ENCODE results near the gene TRAF3IP1.

The TRAF3IP1 gene

GRCh38 chr2:238383135-238383534 is 62.8 kb downstream of the TRAF3IP1 start:
- Mint-ChIP-seq H3K27ac (ENCODE audit: low read depth) (no peak overlapping the region), H3K4me3 (no peak overlapping the region), H3K9me3 (no peaks in the 10 kb centered on the region), H3K4me1 (peaks cover 10% of the 10 kb centered on the region), H3K27me3 (no peaks in the 10 kb centered on the region), H3K36me3 (ENCODE audit: insufficient read depth) (peaks cover 5% of the 10 kb centered on the region)
- no peak for ATAC-seq (replicated peaks; ENCODE audit: extremely low read depth, poor library complexity, severe bottlenecking)
- DNase-seq (ENCODE audit: low spot score in 2 of 2) = no peak

- no peak overlapping the region for H3K27ac Mint-ChIP-seq (ENCODE audit: low read depth)
- H3K4me1 Mint-ChIP-seq = peaks cover 10% of the 10 kb centered on the region
These were observed 63.5 kb downstream of the TRAF3IP1 start for GRCh38 chr2:238383743-238384380.

GRCh38 chr2:238387332-238387731 is 67.0 kb downstream of the TRAF3IP1 start:
- Mint-ChIP-seq H3K4me1 (no peaks in the 10 kb centered on the region), H3K36me3 (ENCODE audit: insufficient read depth) (peaks cover 2% of the 10 kb centered on the region), H3K27ac (ENCODE audit: low read depth) (no peak overlapping the region), H3K9me3 (no peaks in the 10 kb centered on the region), H3K27me3 (no peaks in the 10 kb centered on the region), H3K4me3 (no peak overlapping the region)
- ATAC-seq (replicated peaks; ENCODE audit: extremely low read depth, poor library complexity, severe bottlenecking) (no peak), DNase-seq (ENCODE audit: low spot score in 2 of 2) (no peak)

More at GRCh38 chr2:238383743-238384380, 63.5 kb downstream of the TRAF3IP1 start:
- Mint-ChIP-seq H3K4me3 (no peak overlapping the region), H3K27me3 (no peaks in the 10 kb centered on the region), H3K36me3 (ENCODE audit: insufficient read depth) (peaks cover 5% of the 10 kb centered on the region), H3K9me3 (no peaks in the 10 kb centered on the region)
- no peak for ATAC-seq (replicated peaks; ENCODE audit: extremely low read depth, poor library complexity, severe bottlenecking)
- no peak for DNase-seq (ENCODE audit: low spot score in 2 of 2)

GRCh38 chr2:238388794-238389193 is 68.5 kb downstream of the TRAF3IP1 start:
- DNase-seq (ENCODE audit: low spot score in 2 of 2) (no peak), ATAC-seq (replicated peaks; ENCODE audit: extremely low read depth, poor library complexity, severe bottlenecking) (no peak)
- Mint-ChIP-seq H3K36me3 (ENCODE audit: insufficient read depth) (peaks cover 2% of the 10 kb centered on the region), H3K27ac (ENCODE audit: low read depth) (no peak overlapping the region), H3K4me1 (no peaks in the 10 kb centered on the region), H3K9me3 (no peaks in the 10 kb centered on the region), H3K27me3 (no peaks in the 10 kb centered on the region), H3K4me3 (no peak overlapping the region)

GRCh38 chr2:238389988-238390589 is 69.8 kb downstream of the TRAF3IP1 start:
- H3K9me3 Mint-ChIP-seq = no peaks in the 10 kb centered on the region
- ATAC-seq (replicated peaks; ENCODE audit: extremely low read depth, poor library complexity, severe bottlenecking) = no peak
- H3K36me3 Mint-ChIP-seq (ENCODE audit: insufficient read depth) = no peaks in the 10 kb centered on the region
- no peak overlapping the region for H3K27ac Mint-ChIP-seq (ENCODE audit: low read depth)
- H3K27me3 Mint-ChIP-seq = no peaks in the 10 kb centered on the region
- no peak overlapping the region for H3K4me3 Mint-ChIP-seq
- no peak for DNase-seq (ENCODE audit: low spot score in 2 of 2)
- no peaks in the 10 kb centered on the region for H3K4me1 Mint-ChIP-seq

- Mint-ChIP-seq H3K36me3 (ENCODE audit: insufficient read depth) (no peaks in the 10 kb centered on the region), H3K27ac (ENCODE audit: low read depth) (no peak overlapping the region), H3K9me3 (no peaks in the 10 kb centered on the region), H3K4me1 (no peaks in the 10 kb centered on the region), H3K4me3 (no peak overlapping the region), H3K27me3 (no peaks in the 10 kb centered on the region)
- DNase-seq (ENCODE audit: low spot score in 2 of 2) (no peak), ATAC-seq (replicated peaks; ENCODE audit: extremely low read depth, poor library complexity, severe bottlenecking) (no peak)
These were observed 70.8 kb downstream of the TRAF3IP1 start for GRCh38 chr2:238391042-238391689.

- H3K4me3 Mint-ChIP-seq = no peak overlapping the region
- H3K4me1 Mint-ChIP-seq = no peaks in the 10 kb centered on the region
- no peaks in the 10 kb centered on the region for H3K9me3 Mint-ChIP-seq
- ATAC-seq (replicated peaks; ENCODE audit: extremely low read depth, poor library complexity, severe bottlenecking) (no peak), DNase-seq (ENCODE audit: low spot score in 2 of 2) (no peak)
- no peak overlapping the region for H3K27ac Mint-ChIP-seq (ENCODE audit: low read depth)
- H3K36me3 Mint-ChIP-seq (ENCODE audit: insufficient read depth) = peaks cover 3% of the 10 kb centered on the region
- no peaks in the 10 kb centered on the region for H3K27me3 Mint-ChIP-seq
These were observed 76.3 kb downstream of the TRAF3IP1 start for GRCh38 chr2:238396663-238397062.

- H3K36me3 Mint-ChIP-seq (ENCODE audit: insufficient read depth) = peaks cover 3% of the 10 kb centered on the region
- H3K4me1 Mint-ChIP-seq = no peaks in the 10 kb centered on the region
- ATAC-seq (replicated peaks; ENCODE audit: extremely low read depth, poor library complexity, severe bottlenecking) = no peak
- H3K27ac Mint-ChIP-seq (ENCODE audit: low read depth) = peak overlapping the region; percentile 32
- H3K27me3 Mint-ChIP-seq = no peaks in the 10 kb centered on the region
- H3K9me3 Mint-ChIP-seq = no peaks in the 10 kb centered on the region
- no peak for DNase-seq (ENCODE audit: low spot score in 2 of 2)
- H3K4me3 Mint-ChIP-seq = no peak overlapping the region
These were observed 77.0 kb downstream of the TRAF3IP1 start for GRCh38 chr2:238397356-238397755.

- ATAC-seq (replicated peaks; ENCODE audit: extremely low read depth, poor library complexity, severe bottlenecking) (no peak), DNase-seq (ENCODE audit: low spot score in 2 of 2) (no peak)
- no peaks in the 10 kb centered on the region for H3K4me1 Mint-ChIP-seq
- H3K27ac Mint-ChIP-seq (ENCODE audit: low read depth) = no peak overlapping the region
- H3K27me3 Mint-ChIP-seq = no peaks in the 10 kb centered on the region
- H3K36me3 Mint-ChIP-seq (ENCODE audit: insufficient read depth) = peaks cover 3% of the 10 kb centered on the region
- no peak overlapping the region for H3K4me3 Mint-ChIP-seq
- no peaks in the 10 kb centered on the region for H3K9me3 Mint-ChIP-seq
These were observed 78.3 kb downstream of the TRAF3IP1 start for GRCh38 chr2:238398577-238398976.

- H3K4me3 Mint-ChIP-seq = no peak overlapping the region
- no peak for DNase-seq (ENCODE audit: low spot score in 2 of 2)
- no peaks in the 10 kb centered on the region for H3K4me1 Mint-ChIP-seq
- H3K9me3 Mint-ChIP-seq = no peaks in the 10 kb centered on the region
- no peak overlapping the region for H3K27ac Mint-ChIP-seq (ENCODE audit: low read depth)
- no peak for ATAC-seq (replicated peaks; ENCODE audit: extremely low read depth, poor library complexity, severe bottlenecking)
- peaks cover 3% of the 10 kb centered on the region for H3K36me3 Mint-ChIP-seq (ENCODE audit: insufficient read depth)
- H3K27me3 Mint-ChIP-seq = no peaks in the 10 kb centered on the region
These were observed 78.8 kb downstream of the TRAF3IP1 start for GRCh38 chr2:238399094-238399493.

- H3K4me3 Mint-ChIP-seq = no peak overlapping the region
- H3K9me3 Mint-ChIP-seq = no peaks in the 10 kb centered on the region
- ATAC-seq (replicated peaks; ENCODE audit: extremely low read depth, poor library complexity, severe bottlenecking) (no peak), DNase-seq (ENCODE audit: low spot score in 2 of 2) (no peak)
- H3K36me3 Mint-ChIP-seq (ENCODE audit: insufficient read depth) = peaks cover 3% of the 10 kb centered on the region
- peaks cover 11% of the 10 kb centered on the region for H3K4me1 Mint-ChIP-seq
- H3K27ac Mint-ChIP-seq (ENCODE audit: low read depth) = no peak overlapping the region
- no peaks in the 10 kb centered on the region for H3K27me3 Mint-ChIP-seq
These were observed 81.2 kb downstream of the TRAF3IP1 start for GRCh38 chr2:238401551-238401950.

- peaks cover 11% of the 10 kb centered on the region for H3K4me1 Mint-ChIP-seq
- H3K9me3 Mint-ChIP-seq = no peaks in the 10 kb centered on the region
- no peak overlapping the region for H3K27ac Mint-ChIP-seq (ENCODE audit: low read depth)
These were observed 83.5 kb downstream of the TRAF3IP1 start for GRCh38 chr2:238403632-238404405.

More at GRCh38 chr2:238403632-238404405, 83.5 kb downstream of the TRAF3IP1 start:
- ATAC-seq (replicated peaks; ENCODE audit: extremely low read depth, poor library complexity, severe bottlenecking) = no peak
- Mint-ChIP-seq H3K36me3 (ENCODE audit: insufficient read depth) (no peaks in the 10 kb centered on the region), H3K27me3 (no peaks in the 10 kb centered on the region), H3K4me3 (no peak overlapping the region)
- no peak for DNase-seq (ENCODE audit: low spot score in 2 of 2)
